ENCODE measurements around the gene NIPA2. TPM values are rescaled to one million over a fixed set of nuclear protein-coding genes. Genes with fewer than 3 reads are reported as not detected.

NIPA2 gene
- total RNA-seq, 4 donors from 2014 or later: 29.9 to 41.3 (median 34.5) TPM

DNA sequence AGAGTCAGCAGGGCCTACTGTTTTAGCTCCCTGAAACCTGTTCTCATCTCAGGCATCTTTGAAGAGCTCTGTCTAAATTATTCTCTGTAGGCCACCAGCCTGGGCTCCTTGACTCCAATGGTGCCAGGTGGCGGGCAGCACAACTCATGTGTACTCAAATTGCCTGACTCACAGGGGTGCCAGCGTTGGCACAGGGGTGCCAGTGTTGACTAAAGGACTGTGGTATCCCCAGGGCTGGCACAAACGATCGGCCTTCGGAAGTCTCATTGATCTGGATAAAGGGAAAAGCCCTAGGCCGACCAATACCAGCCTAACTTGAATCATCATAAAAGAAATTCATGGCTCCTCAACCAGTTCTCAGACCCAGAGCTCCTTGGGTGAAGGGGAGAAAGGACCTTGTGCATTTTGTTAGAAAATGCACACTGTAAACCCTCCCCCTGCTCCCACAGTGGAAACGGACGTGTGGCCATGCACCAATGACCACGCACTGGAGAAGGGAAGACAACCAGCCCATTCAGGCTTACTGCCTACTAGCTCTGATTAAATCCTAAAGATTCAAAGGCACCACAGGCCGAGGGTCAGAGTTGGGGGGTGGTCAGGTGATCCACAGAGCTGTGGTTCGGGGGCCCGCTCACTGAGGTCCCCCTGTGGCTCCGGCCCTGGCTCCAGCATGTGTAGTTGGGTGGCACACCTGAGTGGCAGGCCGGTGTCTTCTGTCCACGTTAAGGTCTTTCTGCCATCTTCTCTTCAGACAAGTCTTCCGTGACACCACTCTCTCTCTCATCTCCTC lies 68.9 kb downstream of the NIPA2 start:
- no peak overlapping the region for H3K4me3 ChIP-seq

DNA sequence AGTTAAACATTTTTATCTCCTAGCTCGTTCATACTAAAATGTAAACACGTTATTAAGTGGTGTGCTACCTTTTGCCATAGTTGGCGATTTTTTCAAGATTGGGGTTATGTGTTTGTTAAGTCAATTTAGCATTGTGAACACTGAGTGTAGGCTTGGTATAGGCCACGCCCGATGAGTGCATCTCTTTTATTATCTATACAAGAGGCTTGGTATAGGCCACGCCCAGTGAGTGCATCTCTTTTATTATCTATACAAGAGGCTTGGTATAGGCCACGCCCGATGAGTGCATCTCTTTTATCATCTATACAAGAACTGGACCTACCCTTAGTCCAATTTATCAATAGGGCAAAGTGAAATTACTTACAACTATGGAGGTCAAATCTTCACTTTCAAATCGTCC lies 70.4 kb downstream of the NIPA2 start:
- H3K4me1 ChIP-seq: no peaks in the 10 kb centered on the region
- no peak overlapping the region for H3K4me3 ChIP-seq
- H3K9me3 ChIP-seq: no peaks in the 10 kb centered on the region
- H3K36me3 ChIP-seq: peaks cover 73 to 89% (median 77%) of the 10 kb centered on the region in 4 donors
- no peaks in the 10 kb centered on the region for H3K27me3 ChIP-seq
- TF ChIP-seq, protein P1, sequence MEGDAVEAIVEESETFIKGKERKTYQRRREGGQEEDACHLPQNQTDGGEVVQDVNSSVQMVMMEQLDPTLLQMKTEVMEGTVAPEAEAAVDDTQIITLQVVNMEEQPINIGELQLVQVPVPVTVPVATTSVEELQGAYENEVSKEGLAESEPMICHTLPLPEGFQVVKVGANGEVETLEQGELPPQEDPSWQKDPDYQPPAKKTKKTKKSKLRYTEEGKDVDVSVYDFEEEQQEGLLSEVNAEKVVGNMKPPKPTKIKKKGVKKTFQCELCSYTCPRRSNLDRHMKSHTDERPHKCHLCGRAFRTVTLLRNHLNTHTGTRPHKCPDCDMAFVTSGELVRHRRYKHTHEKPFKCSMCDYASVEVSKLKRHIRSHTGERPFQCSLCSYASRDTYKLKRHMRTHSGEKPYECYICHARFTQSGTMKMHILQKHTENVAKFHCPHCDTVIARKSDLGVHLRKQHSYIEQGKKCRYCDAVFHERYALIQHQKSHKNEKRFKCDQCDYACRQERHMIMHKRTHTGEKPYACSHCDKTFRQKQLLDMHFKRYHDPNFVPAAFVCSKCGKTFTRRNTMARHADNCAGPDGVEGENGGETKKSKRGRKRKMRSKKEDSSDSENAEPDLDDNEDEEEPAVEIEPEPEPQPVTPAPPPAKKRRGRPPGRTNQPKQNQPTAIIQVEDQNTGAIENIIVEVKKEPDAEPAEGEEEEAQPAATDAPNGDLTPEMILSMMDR (IDR thresholded peaks at IDR 0.05): no peak
- TF ChIP-seq POLR2AphosphoS5 (IDR thresholded peaks at IDR 0.05): no peak
- TF ChIP-seq POLR2A (IDR thresholded peaks at IDR 0.05; ENCODE audit: low read depth): no peak
- no peak for TF ChIP-seq EP300 (IDR thresholded peaks at IDR 0.05)
- intact Hi-C loops (cut with DNase I): no loop called here
- H3K27ac ChIP-seq (replicated peaks in 1 of 4): no peak overlapping the region
- 95% methylated on average over 9 of the region's 9 CpGs for WGBS
- DNase-seq (ENCODE audit: extremely low spot score): no peak

More for the DNA sequence above, 68.9 kb downstream of the NIPA2 start:
- no peak for DNase-seq (ENCODE audit: extremely low spot score)
- H3K9me3 ChIP-seq: no peaks in the 10 kb centered on the region
- TF ChIP-seq POLR2AphosphoS5 (IDR thresholded peaks at IDR 0.05): no peak
- TF ChIP-seq EP300 (IDR thresholded peaks at IDR 0.05): no peak
- no peak for TF ChIP-seq POLR2A (IDR thresholded peaks at IDR 0.05; ENCODE audit: low read depth)
- TF ChIP-seq, protein P1 (IDR thresholded peaks at IDR 0.05): no peak
- WGBS: 94% methylated on average over 15 of the region's 16 CpGs
- no peaks in the 10 kb centered on the region for H3K4me1 ChIP-seq
- no peak overlapping the region for H3K27ac ChIP-seq (replicated peaks in 1 of 4)
- intact Hi-C loops (cut with DNase I): no loop called here
- H3K36me3 ChIP-seq: peaks cover 75 to 89% (median 79%) of the 10 kb centered on the region in 4 donors
- no peaks in the 10 kb centered on the region for H3K27me3 ChIP-seq

DNA sequence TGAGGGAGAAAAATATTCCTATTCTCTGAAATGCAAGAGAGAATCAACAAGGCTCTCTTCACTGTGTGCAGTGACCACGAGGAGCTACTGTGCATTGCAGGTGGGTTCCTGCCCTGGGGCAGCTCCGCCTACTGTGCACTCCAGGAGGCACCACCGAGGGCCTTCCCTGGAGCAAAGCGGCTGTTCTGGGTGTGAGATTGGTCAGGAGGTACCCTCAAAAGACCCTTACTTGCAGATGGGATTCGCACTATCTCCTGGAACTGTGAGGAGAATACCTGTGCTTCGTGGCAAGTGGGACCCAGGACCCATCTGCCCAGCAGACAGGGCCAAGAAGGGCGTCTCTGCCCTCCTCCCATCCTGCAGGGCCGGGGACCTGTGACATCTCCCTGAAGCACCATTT lies 72.8 kb downstream of the NIPA2 start:
- 89% methylated on average over 8 of the region's 8 CpGs for WGBS
- intact Hi-C loops (cut with DNase I): no loop called here
- H3K4me1 ChIP-seq: no peaks in the 10 kb centered on the region
- no peak for TF ChIP-seq EP300 (IDR thresholded peaks at IDR 0.05)
- TF ChIP-seq POLR2A (IDR thresholded peaks at IDR 0.05; ENCODE audit: low read depth): no peak
- no peak for TF ChIP-seq POLR2AphosphoS5 (IDR thresholded peaks at IDR 0.05)
- TF ChIP-seq, protein P1 (IDR thresholded peaks at IDR 0.05): no peak
- no peak for DNase-seq (ENCODE audit: extremely low spot score)
- H3K27ac ChIP-seq (replicated peaks in 1 of 4): no peak overlapping the region
- peaks cover 85 to 99% (median 96%) of the 10 kb centered on the region in 4 donors for H3K36me3 ChIP-seq
- no peak overlapping the region for H3K4me3 ChIP-seq
- H3K9me3 ChIP-seq: no peaks in the 10 kb centered on the region
- H3K27me3 ChIP-seq: no peaks in the 10 kb centered on the region

DNA sequence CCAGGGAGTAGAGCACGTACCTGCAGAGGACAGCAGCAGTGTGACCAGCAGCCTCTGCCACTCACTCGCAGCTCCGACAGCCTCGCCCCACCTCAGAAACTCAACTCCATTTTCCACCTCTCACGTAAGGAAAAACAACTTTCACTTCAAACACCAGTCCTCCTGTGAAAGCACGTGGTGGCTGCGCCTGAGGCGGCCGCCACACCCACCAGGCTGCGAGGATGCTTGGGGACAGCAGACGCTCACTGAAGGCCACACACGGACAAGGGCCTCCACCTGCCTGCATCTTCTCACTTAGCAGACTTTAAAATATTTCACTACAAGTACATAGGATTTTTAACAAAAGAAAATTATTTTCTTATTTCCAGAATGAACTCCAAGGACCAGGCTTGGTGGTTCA lies 73.8 kb downstream of the NIPA2 start:
- intact Hi-C loops (cut with DNase I): no loop called here
- Histone ChIP-seq H3K36me3 (peaks cover 84 to 100% (median 98%) of the 10 kb centered on the region in 4 donors), H3K9me3 (no peaks in the 10 kb centered on the region), H3K27ac (replicated peaks in 1 of 4) (no peak overlapping the region), H3K27me3 (no peaks in the 10 kb centered on the region), H3K4me3 (no peak overlapping the region), H3K4me1 (no peaks in the 10 kb centered on the region)
- no peak for TF ChIP-seq POLR2A (IDR thresholded peaks at IDR 0.05; ENCODE audit: low read depth)
- TF ChIP-seq, protein P1 (IDR thresholded peaks at IDR 0.05): no peak
- TF ChIP-seq EP300 (IDR thresholded peaks at IDR 0.05): no peak
- no peak for DNase-seq (ENCODE audit: extremely low spot score)
- 96% methylated on average over 12 of the region's 12 CpGs for WGBS
